Thyroid gland (tissue), 4 donors: ENCODE data around the gene OXT. TPM values are rescaled to one million over a fixed set of nuclear protein-coding genes. Genes with fewer than 3 reads are reported as not detected.

Source experiments
- DNase-seq, 2 donors: peaks; one replicate each; pipeline ENCODE4 v3.0.0-alpha.2; 2019
- H3K27ac ChIP-seq, 3 donors: fragments of 200-600 bp; sonication (generic); 1 replicate in 2 of 3; 2 replicates in 1 of 3; pipeline ENCODE4 v1.5.1; 2016 to 2019; ENCODE audit warnings: mild to moderate bottlenecking in 1 of 3, moderate library complexity in 1 of 3
- H3K27me3 ChIP-seq: fragments of 200-600 bp; sonication (generic); one replicate; pipeline ENCODE4 v1.5.1; 2019
- H3K36me3 ChIP-seq, 2 donors: fragments of 200-600 bp; sonication (generic); one replicate each; pipeline ENCODE4 v1.5.1; 2016 to 2019
- H3K4me1 ChIP-seq, 2 donors: fragments of 200-600 bp; sonication (generic); one replicate each; pipeline ENCODE4 v1.5.1; 2017 to 2019
- H3K4me3 ChIP-seq, 3 donors: fragments of 200-600 bp; sonication (generic); replicated peaks in 1 of 3; 1 replicate in 2 of 3; 2 replicates in 1 of 3; pipeline ENCODE4 v1.5.1; 2016; ENCODE audit warnings: mild to moderate bottlenecking in 1 of 3
- H3K9me3 ChIP-seq: fragments of 200-600 bp; sonication (generic); one replicate; pipeline ENCODE4 v1.5.1; 2017
- POLR2A ChIP-seq, 2 donors: fragments of 450-650 bp; IDR thresholded peaks; one replicate each; pipeline ENCODE4 v1.6.1; 2017; ENCODE audit warnings: antibody characterized with exemption in 2 of 2, mild to moderate bottlenecking in 2 of 2, moderate library complexity in 1 of 2
- WGBS, 2 donors: methylation state at CpG; one replicate each; pipeline ENCODE4 v1.1.5; 2017; 5-methylcytosine and 5-hydroxymethylcytosine counted together
- intact Hi-C: fragments of 100-400 bp; cut with DNase I; formaldehyde crosslinking; loops from one replicate; pipeline ENCODE4 v1.15.1; 2023
- total RNA-seq, 4 donors: library from RNA; depleted of rRNA; stranded (reverse); fragments of >200 nt; gene quantifications; one replicate each; pipeline ENCODE4 v1.2.3, GENCODE V29; 2016
- TF ChIP-seq, protein P1 (sequence below), 6 experiments: fragments of 200-600 bp in 3 of 6; fragments of 450-650 bp in 3 of 6; sonication (generic) in 3 of 6; IDR thresholded peaks; one replicate each; pipeline ENCODE4 v1.5.1; 2016 to 2019; ENCODE audit warnings: antibody characterized with exemption in 6 of 6, mild to moderate bottlenecking in 2 of 6, inconsistent platforms in 1 of 6, moderate library complexity in 1 of 6

OXT gene
- total RNA-seq, 4 donors from 2014 or later = not detected

DNA sequence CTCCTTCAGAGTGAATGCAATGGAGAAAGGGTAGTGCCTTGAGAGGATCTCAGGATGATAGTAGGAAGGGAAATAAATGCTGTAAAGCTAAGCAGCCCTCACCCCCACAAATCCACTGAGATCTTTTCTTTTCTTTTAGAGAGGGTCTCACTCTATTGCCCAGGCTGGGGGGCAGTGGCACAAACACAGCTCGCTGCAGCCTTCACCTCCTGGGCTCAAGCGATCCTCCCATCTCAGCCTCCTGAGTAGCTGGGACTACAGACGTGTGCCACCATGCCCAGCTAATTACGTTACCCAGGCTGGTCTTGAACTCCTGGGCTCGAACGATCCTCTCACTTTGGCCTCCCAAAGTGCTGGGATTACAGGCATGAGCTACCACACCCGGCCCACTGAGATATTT is 29.1 kb downstream of the OXT start:
- no peaks in the 10 kb centered on the region for H3K36me3 ChIP-seq
- H3K4me3 ChIP-seq = no peak overlapping the region
- intact Hi-C loops = no loop called here
- no peak for DNase-seq
- H3K4me1 ChIP-seq = no peaks in the 10 kb centered on the region
- H3K27ac ChIP-seq = no peak overlapping the region
- WGBS, 2 donors = 95% methylated on average over 7 of the region's 7 CpGs
- H3K27me3 ChIP-seq = no peaks in the 10 kb centered on the region
- H3K9me3 ChIP-seq = no peaks in the 10 kb centered on the region
- TF ChIP-seq, protein P1, sequence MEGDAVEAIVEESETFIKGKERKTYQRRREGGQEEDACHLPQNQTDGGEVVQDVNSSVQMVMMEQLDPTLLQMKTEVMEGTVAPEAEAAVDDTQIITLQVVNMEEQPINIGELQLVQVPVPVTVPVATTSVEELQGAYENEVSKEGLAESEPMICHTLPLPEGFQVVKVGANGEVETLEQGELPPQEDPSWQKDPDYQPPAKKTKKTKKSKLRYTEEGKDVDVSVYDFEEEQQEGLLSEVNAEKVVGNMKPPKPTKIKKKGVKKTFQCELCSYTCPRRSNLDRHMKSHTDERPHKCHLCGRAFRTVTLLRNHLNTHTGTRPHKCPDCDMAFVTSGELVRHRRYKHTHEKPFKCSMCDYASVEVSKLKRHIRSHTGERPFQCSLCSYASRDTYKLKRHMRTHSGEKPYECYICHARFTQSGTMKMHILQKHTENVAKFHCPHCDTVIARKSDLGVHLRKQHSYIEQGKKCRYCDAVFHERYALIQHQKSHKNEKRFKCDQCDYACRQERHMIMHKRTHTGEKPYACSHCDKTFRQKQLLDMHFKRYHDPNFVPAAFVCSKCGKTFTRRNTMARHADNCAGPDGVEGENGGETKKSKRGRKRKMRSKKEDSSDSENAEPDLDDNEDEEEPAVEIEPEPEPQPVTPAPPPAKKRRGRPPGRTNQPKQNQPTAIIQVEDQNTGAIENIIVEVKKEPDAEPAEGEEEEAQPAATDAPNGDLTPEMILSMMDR (IDR thresholded peaks at IDR 0.05) = no peak
- no peak for TF ChIP-seq POLR2A (IDR thresholded peaks at IDR 0.05)

DNA sequence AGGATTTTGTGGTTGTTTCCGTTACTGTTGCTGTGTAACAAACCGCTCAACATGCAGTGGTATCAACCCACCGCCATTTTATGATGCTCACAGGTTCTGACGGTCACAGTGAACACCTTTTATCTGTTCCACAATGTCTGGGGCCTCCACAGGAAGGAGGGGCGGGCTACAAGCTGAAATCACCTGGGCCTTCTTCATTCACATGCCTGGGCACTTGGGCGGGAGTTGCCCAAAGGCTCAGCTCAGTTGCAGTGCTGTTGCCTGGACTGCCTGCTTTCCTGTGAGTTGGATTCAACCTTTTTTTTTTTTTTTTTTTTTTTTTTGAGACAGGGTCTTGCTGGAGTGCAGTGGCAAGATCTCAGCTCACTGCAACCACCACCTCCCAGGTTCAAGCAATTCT is 29.8 kb downstream of the OXT start:
- no peak overlapping the region for H3K4me3 ChIP-seq
- no peaks in the 10 kb centered on the region for H3K27me3 ChIP-seq
- WGBS, 2 donors = 92 to 99% methylated on average over 6 of the region's 6 CpGs
- H3K36me3 ChIP-seq = no peaks in the 10 kb centered on the region
- H3K9me3 ChIP-seq = no peaks in the 10 kb centered on the region
- no peak for TF ChIP-seq POLR2A (IDR thresholded peaks at IDR 0.05)
- TF ChIP-seq, protein P1 (IDR thresholded peaks at IDR 0.05) = no peak
- no peaks in the 10 kb centered on the region for H3K4me1 ChIP-seq
- no peak overlapping the region for H3K27ac ChIP-seq
- no peak for DNase-seq
- intact Hi-C loops = no loop called here

DNA sequence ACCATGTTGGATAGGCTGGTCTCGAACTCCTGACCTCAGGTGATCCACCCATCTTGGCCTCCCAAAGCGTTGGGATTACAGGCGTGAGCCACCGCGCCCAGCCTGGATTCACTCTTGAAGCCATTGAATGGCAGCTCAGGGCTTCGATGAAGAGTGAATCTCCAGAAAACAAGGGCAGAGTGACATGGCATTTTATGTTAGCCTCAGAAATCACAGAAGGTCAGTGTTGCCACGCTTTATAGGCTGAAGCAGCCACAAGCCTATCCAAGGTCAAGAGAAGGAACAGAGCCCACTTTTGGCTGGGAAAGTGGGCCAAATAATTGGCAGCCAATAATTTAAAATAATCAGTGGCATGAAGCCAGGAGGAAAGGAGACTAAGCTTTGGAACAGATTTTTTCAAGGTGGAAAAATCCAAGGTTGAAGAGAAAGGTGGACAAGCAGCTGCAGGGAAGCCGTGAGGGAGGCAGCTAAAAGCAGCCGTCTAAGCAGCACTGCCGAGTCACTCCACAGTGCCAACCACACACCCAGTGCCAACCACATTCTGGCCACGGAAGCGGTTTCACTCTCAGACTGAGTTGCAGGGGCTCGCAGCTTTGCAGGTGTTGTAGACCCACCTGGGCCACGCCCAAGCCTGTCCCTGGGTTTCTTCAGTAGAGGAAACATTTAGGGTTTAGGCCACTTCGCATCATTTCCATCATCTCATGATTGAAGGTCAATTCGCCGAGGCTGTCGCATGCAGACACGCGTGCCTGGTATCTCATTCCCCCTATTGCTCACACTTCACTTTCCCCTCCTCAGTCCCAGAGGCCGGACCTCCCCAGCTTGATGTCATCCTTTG is 30.5 kb downstream of the OXT start:
- H3K36me3 ChIP-seq = peaks cover 0 to 3% of the 10 kb centered on the region in 2 donors
- peak in 1 of 2 donors; percentile 44 for DNase-seq
- TF ChIP-seq, protein P1 (IDR thresholded peaks at IDR 0.05) = no peak
- no peak for TF ChIP-seq POLR2A (IDR thresholded peaks at IDR 0.05)
- no peaks in the 10 kb centered on the region for H3K4me1 ChIP-seq
- H3K4me3 ChIP-seq = no peak overlapping the region
- intact Hi-C loops = no loop called here
- no peak overlapping the region for H3K27ac ChIP-seq
- H3K9me3 ChIP-seq = no peaks in the 10 kb centered on the region
- H3K27me3 ChIP-seq = no peaks in the 10 kb centered on the region
- WGBS, 2 donors = 82 to 90% methylated on average over 21 of the region's 21 CpGs

DNA sequence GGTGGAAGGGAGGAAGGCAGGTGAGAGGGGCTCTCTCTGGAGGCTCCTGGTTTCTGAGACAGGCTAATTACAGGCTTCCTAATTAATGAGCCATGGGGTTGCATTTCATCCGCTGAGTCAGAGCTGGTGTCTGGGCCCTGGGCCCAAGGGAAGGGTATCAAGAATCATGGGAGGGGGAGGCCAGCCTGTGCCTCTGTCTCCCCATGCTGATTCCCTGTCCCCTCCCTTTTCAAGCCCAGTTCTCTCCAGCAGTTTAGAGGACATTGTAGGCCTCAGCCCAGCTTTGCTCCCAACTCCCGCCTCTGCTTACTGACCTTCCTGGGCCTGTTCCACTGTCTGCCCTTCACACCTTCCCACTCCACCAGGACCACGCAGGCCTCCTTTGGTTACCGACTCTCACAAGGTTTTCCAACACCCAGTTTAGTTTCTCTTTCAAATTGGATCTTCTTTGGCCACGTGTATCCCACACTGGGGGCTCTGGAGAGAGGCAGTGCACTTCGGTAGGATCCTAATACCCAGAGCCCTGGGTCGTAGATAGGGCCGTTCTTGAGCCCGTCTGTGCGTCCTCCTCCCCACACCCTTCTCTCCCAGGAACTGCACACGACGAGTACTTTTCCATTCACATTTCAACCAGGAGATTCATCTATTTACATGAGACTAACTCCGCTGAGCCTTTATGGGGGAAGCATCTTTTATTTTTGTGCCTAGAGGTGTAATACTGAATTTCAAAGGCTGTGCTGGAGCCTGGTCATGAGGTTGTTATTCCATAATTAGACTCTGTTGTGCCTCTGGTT is 31.4 kb downstream of the OXT start:
- intact Hi-C loops = no loop called here
- WGBS, 2 donors = 85 to 87% methylated on average over 13 of the region's 13 CpGs
- Histone ChIP-seq H3K4me1 (no peaks in the 10 kb centered on the region), H3K4me3 (no peak overlapping the region), H3K9me3 (no peaks in the 10 kb centered on the region), H3K36me3 (peaks cover 0 to 6% of the 10 kb centered on the region in 2 donors), H3K27ac (no peak overlapping the region), H3K27me3 (no peaks in the 10 kb centered on the region)
- no peak for DNase-seq
- TF ChIP-seq, protein P1 (IDR thresholded peaks at IDR 0.05) = no peak
- TF ChIP-seq POLR2A (IDR thresholded peaks at IDR 0.05) = no peak
